HUES6 (cell line): ENCODE measurements around the gene FARP2.
"Not testable (repeated sequence)": the region's sequence is repeated elsewhere in the genome, so short reads cannot be mapped to it uniquely, and the experiment has no call there.

Experiments
- H3K27ac ChIP-seq: 2 replicates; pipeline ENCODE4 v1.7.0; 2013; ENCODE audit warnings: low read depth, mild to moderate bottlenecking, low read length, inconsistent platforms
- H3K27me3 ChIP-seq: 2 replicates; pipeline ENCODE4 v1.6.1; 2013; ENCODE audit warnings: low read length; ENCODE audit not compliant: control insufficient read depth, insufficient read depth
- H3K36me3 ChIP-seq: 2 replicates; pipeline ENCODE4 v1.6.1; 2013; ENCODE audit warnings: low read length; ENCODE audit not compliant: control insufficient read depth, insufficient read depth
- H3K4me1 ChIP-seq: 2 replicates; pipeline ENCODE4 v1.6.1; 2013; ENCODE audit warnings: low read length; ENCODE audit not compliant: control insufficient read depth, insufficient read depth
- H3K4me3 ChIP-seq: 2 replicates; pipeline ENCODE4 v1.5.1; 2013; ENCODE audit warnings: low read depth, low read length
- H3K9ac ChIP-seq: one replicate; pipeline ENCODE4 v1.6.1; 2013; ENCODE audit warnings: mild to moderate bottlenecking, low read length
- H3K9me3 ChIP-seq: 2 replicates; pipeline ENCODE4 v1.6.1; 2013; ENCODE audit warnings: low read depth, low read length; ENCODE audit not compliant: control insufficient read depth, insufficient read depth

The FARP2 gene

DNA sequence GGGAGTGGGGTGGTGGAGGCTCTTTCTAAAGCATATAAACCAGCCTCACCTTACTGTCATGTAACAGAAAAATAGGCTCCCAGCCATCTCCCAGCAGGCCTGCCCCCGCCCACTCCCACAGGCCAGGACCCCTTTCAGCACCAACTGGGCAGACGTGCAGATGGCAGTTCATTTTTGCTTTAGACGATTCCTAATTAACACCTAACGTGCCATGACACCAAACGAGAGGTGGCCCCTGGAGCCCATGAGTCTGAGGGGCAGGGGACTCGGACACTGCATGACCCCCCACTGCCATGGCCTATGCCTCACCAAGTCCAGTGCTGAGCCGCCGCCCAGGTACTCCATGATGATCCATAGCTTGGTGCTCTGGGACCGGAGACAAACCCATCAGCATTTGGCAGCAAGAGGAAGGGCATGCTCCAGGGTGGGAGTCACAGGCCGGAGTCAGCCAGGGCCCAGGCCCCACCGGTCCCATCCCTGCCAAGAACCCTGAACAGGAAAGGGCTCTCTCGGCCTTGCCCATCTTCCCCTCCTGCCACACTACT is 144.4 kb downstream of the FARP2 start:
- H3K27ac ChIP-seq: no peak overlapping the region
- peaks cover 18% of the 10 kb centered on the region; the same call in 1 of the 2 replicates for H3K4me1 ChIP-seq
- H3K4me3 ChIP-seq: no peak overlapping the region
- peaks cover 74% of the 10 kb centered on the region for H3K36me3 ChIP-seq
- H3K9ac ChIP-seq: peak overlapping the region; percentile 10
- no peaks in the 10 kb centered on the region for H3K27me3 ChIP-seq
- H3K9me3 ChIP-seq: no peaks in the 10 kb centered on the region

DNA sequence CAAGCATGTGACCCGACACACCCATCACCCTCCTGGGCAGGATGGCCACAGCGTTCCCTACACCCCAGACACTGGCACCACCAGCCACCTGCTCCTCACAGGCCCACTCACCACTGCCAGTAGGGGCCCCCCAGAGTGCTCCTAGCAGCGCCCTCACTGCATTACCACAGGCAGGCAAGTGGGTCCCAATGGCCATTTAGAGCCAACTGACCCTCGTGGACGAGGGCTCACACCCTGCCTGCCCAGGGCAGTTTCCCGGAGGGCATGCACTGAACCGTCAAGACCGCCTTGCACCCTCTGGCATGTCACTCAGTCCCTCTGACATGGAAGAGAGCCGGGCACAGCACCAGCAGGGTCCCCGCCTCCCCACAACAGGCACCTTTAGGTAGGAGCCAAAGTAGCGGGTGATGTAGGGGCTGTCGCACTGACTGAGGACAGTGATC is 145.0 kb downstream of the FARP2 start:
- peak overlapping the region; percentile 10 for H3K9ac ChIP-seq
- H3K36me3 ChIP-seq: peaks cover 70% of the 10 kb centered on the region
- H3K27me3 ChIP-seq: no peaks in the 10 kb centered on the region
- no peak overlapping the region for H3K27ac ChIP-seq
- peaks cover 24% of the 10 kb centered on the region; the same call in 1 of the 2 replicates for H3K4me1 ChIP-seq
- H3K9me3 ChIP-seq: no peaks in the 10 kb centered on the region
- H3K4me3 ChIP-seq: no peak overlapping the region

DNA sequence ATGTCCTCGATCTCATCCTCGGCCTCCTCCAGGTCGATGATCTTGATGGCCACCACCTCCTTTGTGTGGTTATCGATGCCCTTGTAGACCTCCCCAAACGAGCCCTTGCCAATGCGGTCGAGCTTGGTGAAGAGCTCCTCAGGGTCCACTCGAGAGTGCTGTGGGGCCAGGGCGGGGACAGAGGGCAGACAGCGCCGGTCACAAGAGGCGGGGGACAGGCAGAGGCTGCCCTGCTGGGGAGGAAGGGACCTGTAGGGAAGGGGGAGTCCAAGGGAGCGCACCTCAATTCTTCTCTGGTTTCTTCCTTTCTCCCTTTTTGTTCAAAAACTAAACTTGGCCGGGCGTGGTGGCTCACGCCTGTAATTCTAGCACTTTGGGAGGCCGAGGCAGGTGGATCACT is 145.5 kb downstream of the FARP2 start:
- Histone ChIP-seq H3K9me3 (no peaks in the 10 kb centered on the region), H3K4me1 (peaks cover 26% of the 10 kb centered on the region; the same call in 1 of the 2 replicates), H3K36me3 (peaks cover 66% of the 10 kb centered on the region), H3K27ac (no peak overlapping the region), H3K9ac (no peak overlapping the region), H3K4me3 (no peak overlapping the region), H3K27me3 (no peaks in the 10 kb centered on the region)

DNA sequence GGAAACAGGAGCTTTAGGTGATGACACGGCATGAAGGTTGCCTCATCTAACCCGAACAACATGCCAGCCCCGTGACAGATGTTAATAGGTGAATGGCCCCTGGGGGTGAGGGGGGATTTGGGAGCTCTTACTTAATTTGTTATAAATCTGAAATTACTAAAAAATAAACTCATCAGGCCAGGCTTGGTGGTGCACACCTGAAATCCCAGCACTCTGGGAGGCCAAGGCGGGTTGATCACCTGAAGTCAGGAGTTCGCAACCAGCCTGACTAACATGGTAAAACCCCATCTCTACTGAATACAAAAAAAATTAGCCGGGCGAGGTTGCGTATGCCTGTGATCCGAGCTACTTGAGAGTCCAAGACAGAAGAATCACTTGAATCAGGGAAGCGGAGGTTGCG is 146.2 kb downstream of the FARP2 start:
- no peak overlapping the region for H3K27ac ChIP-seq
- no peaks in the 10 kb centered on the region for H3K27me3 ChIP-seq
- H3K36me3 ChIP-seq: peaks cover 59% of the 10 kb centered on the region
- H3K4me3 ChIP-seq: no peak overlapping the region
- no peaks in the 10 kb centered on the region for H3K9me3 ChIP-seq
- H3K9ac ChIP-seq: no peak overlapping the region
- peaks cover 26% of the 10 kb centered on the region; the same call in 1 of the 2 replicates for H3K4me1 ChIP-seq

DNA sequence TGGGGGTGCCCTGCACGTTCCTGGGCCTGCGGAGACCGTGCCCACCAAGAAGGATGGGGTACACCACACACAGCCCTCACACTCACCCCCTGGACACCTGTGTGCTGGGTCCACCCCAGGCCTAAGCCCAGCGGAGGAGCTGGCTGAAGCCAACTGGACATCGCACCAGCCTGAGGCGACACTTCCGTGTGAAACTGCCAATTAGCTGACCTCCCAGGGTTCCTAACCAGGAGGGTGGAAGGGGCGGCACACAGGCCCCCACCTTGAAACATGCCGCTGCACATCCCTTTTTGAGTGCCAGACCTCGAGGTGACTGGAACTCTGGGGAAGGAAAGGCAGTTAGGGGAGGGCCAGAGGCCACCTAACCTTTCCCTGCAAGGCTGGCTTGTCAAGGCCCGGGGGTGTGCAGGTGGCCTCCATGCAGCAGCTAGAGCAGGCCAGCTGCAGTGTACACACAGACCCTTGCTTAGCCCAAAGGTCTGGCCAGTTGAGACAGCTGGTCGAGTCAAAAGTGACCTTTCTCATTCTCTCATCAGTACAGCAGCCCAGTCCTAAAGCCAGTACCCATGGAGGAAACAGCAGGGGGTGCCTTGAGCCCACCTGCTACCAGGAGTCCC is 147.8 kb downstream of the FARP2 start:
- H3K27ac ChIP-seq: no peak overlapping the region
- H3K36me3 ChIP-seq: peaks cover 43% of the 10 kb centered on the region
- no peaks in the 10 kb centered on the region for H3K27me3 ChIP-seq
- H3K9ac ChIP-seq: no peak overlapping the region
- H3K9me3 ChIP-seq: no peaks in the 10 kb centered on the region
- H3K4me3 ChIP-seq: no peak overlapping the region
- peaks cover 26% of the 10 kb centered on the region; the same call in 1 of the 2 replicates for H3K4me1 ChIP-seq

DNA sequence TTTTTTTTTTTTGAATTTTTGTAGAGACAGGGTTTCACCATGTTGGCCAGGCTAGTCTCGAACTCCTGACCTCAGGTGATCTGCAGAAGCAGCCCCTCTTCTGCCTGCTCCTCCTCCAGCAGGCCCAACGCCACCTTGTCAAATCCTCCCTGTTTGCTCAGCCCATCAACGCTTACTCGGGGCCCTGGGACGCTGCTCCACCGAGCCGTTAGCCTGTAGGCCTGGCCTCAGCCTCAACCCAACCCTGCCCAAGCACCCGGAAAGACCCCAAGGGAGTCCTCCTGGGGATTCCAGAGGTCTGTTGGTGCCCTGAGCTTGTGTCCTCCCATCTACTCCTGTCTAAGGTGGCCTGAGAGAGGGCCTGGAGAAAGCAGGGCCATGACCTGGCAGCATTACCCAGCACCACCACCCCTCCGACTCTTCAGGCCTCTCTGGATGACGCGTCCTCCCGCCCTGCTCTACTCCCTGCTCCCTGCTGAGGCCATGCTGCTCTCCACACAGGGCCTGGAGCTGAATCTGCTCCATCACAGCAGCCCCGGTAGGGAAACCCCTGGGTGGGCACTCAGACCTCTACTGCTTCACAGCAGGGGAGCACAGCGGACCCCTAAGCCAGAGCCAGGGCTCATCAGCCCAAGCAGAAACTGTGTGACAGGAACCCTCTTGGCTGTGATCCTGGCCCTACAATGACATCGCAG is 149.1 kb downstream of the FARP2 start:
- Histone ChIP-seq H3K27ac (no peak overlapping the region), H3K4me3 (no peak overlapping the region), H3K36me3 (peaks cover 30% of the 10 kb centered on the region), H3K4me1 (peaks cover 28% of the 10 kb centered on the region), H3K9ac (peak overlapping the region; percentile 17), H3K27me3 (peaks cover 7% of the 10 kb centered on the region), H3K9me3 (no peaks in the 10 kb centered on the region)

DNA sequence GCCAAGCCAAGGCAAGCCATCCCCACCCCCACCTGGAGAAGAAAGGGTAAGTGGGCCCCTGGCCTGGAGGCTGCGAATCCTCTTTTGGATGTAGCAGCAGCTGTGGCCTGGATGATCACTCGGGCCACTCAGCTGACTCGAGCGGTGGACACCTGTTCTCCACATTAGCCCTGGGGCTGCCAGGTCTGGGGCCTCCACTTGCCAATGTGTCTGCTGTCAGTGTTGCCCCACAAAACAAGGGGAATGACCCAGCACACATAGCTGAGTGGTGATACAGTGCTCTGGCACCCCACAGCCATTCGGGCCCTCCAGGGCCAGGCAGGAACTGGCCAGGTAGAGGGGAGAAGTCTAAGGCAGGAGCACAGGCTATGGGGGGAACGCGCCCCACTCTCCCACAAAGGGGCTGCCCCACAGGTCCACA is 149.7 kb downstream of the FARP2 start:
- H3K9ac ChIP-seq: peak overlapping the region; percentile 17

DNA sequence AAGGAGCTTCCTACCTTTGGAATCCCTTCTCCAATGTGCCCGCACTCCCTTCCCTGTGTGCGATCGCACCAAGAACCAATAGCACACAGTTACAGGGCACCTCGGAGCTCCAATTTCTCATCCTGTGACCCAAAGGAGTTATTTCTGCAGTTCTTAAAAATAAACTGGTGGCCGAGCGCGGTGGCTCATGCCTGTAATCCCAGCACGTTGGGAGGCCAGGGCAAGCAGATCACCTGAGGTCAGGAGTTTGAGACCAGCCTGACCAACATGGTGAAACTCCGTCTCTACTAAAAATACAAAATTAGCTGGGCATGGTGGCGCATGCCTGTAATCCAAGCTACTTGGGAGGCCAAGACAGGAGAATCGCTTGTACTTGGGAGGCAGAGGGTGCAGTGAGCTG is 150.2 kb downstream of the FARP2 start:
- not testable (repeated sequence) for H3K27ac ChIP-seq, H3K9me3 ChIP-seq, H3K27me3 ChIP-seq, H3K9ac ChIP-seq
- Histone ChIP-seq H3K4me3 (peak overlapping the region; percentile 97; the same call in 1 of the 2 replicates), H3K36me3 (peaks cover 19% of the 10 kb centered on the region), H3K4me1 (peaks cover 21% of the 10 kb centered on the region)

More for the DNA sequence above, 149.7 kb downstream of the FARP2 start:
- peaks cover 25% of the 10 kb centered on the region for H3K36me3 ChIP-seq
- H3K27me3 ChIP-seq: peaks cover 7% of the 10 kb centered on the region
- H3K4me1 ChIP-seq: peaks cover 24% of the 10 kb centered on the region
- no peak overlapping the region for H3K27ac ChIP-seq
- H3K4me3 ChIP-seq: 0 out of 2 replicates have a peak overlapping the region, but pooled peaks have one; percentile 9
- no peaks in the 10 kb centered on the region for H3K9me3 ChIP-seq

DNA sequence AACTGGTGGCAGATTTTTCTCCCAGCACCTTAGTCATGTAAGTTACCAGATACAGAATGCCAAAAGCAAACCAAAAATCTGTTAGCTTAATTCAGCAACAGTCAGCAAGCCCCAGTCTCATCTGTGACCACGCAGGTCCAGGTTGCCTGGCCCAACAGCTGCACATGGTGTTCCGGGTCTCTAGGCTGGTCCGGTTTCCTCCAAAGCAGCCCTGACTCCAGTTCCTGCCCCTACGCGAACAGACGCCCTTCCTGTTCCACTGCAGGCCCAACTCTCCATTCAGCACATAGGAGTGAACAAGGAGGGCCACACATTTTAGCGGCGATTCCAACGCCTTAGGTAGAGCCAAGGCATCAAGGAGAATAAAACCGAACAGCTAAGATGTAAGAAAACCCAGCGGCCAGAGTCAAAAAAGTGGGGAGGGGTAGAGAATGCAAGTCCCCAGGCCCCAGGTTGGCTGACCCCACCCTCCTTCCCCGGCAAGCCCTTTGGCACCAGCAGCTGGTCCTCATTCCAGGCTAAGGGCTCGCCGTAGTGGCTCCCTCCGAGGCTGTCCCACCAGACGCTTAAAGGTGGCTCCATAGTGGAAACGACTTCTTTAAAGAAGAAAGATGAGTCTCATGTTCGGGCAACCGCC is 150.8 kb downstream of the FARP2 start:
- Histone ChIP-seq H3K4me1 (peaks cover 21% of the 10 kb centered on the region), H3K27ac (no peak overlapping the region), H3K27me3 (peaks cover 7% of the 10 kb centered on the region), H3K9me3 (no peaks in the 10 kb centered on the region), H3K4me3 (peak overlapping the region; percentile 97), H3K36me3 (peaks cover 19% of the 10 kb centered on the region), H3K9ac (peak overlapping the region; percentile 90)

DNA sequence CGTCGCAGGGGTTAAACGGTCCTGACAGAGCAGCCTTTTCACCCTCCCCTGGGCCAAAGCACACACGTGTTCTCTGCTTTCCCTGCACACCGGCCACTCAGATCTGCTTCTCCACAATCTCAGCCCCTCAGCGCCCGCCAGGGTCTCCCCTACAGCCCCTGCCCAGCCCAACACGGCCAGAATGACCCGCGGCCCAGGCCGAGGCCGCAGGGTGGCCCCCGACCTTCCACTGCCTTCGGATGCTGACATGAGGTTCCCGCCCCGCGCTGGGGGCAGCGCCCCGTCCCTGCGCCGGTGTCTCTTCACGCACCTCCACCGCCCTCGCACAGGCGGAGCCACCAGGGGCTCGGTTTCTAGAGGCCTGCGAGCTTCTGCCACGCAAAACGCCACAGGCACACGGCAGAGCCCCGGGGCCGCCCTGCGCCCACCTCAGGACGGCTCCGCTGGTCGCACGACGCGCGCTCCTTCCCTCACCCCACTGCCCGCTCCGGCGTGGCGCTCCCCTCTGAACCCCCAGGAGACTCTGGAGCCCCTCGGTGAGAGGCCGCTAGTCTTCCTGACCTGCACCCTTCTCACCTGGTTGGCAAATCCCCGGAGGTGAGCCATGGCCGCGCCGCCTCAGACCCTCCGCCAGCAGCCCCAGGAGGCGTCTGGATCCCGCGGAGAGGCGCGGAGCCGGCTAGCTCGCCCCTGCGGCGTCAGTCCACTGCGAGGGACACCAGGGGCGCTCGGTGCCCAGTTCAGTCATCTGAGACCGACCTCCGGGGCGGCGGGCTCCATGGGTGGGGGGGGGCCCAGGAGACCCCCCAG is 151.6 kb downstream of the FARP2 start:
- Histone ChIP-seq H3K4me1 (peaks cover 21% of the 10 kb centered on the region), H3K4me3 (peak overlapping the region; percentile 97), H3K9ac (peak overlapping the region; percentile 90), H3K27me3 (peaks cover 7% of the 10 kb centered on the region), H3K9me3 (no peaks in the 10 kb centered on the region), H3K27ac (peak overlapping the region; percentile 79; the same call in 1 of the 2 replicates), H3K36me3 (peaks cover 21% of the 10 kb centered on the region)
